Neural progenitor cell (in vitro differentiated cells): Measurements from ENCODE around the gene PRMT1. TPM values are rescaled to one million over a fixed set of nuclear protein-coding genes. Genes with fewer than 3 reads are reported as not detected.

Experiments
- DNase-seq: peaks from one replicate; pipeline ENCODE4 v3.0.0-alpha.2; 2016; ENCODE audit warnings: low spot score
- H2AFZ ChIP-seq: fragments of 200-600 bp; sonication (generic); replicated peaks from 2 replicates; pipeline ENCODE4 v1.6.1; 2016; ENCODE audit warnings: antibody characterized with exemption
- H3F3A ChIP-seq: fragments of 200-600 bp; sonication (generic); 2 replicates; pipeline ENCODE4 v1.6.1; 2016; ENCODE audit warnings: antibody characterized with exemption, low read depth
- H3K27ac ChIP-seq: fragments of 200-600 bp; sonication (generic); 2 replicates; pipeline ENCODE4 v1.5.1; 2016; ENCODE audit warnings: mild to moderate bottlenecking
- H3K27me3 ChIP-seq: fragments of 200-600 bp; sonication (generic); 2 replicates; pipeline ENCODE4 v1.6.1; 2016; ENCODE audit warnings: mild to moderate bottlenecking, moderate library complexity
- H3K36me3 ChIP-seq: fragments of 200-600 bp; sonication (generic); 2 replicates; pipeline ENCODE4 v1.5.1; 2016
- H3K4me1 ChIP-seq: fragments of 200-600 bp; sonication (generic); 2 replicates; pipeline ENCODE4 v1.6.1; 2016; ENCODE audit warnings: mixed run types
- H3K4me2 ChIP-seq: fragments of 200-600 bp; sonication (generic); 2 replicates; pipeline ENCODE4 v1.6.1; 2016
- H3K4me3 ChIP-seq: fragments of 200-600 bp; sonication (generic); 2 replicates; pipeline ENCODE4 v1.5.1; 2016
- H3K79me2 ChIP-seq: fragments of 200-600 bp; sonication (generic); 2 replicates; pipeline ENCODE4 v1.6.1; 2016; ENCODE audit warnings: low read depth
- H3K9ac ChIP-seq: fragments of 200-600 bp; sonication (generic); 2 replicates; pipeline ENCODE4 v1.6.1; 2016
- H3K9me3 ChIP-seq: fragments of 200-600 bp; sonication (generic); 2 replicates; pipeline ENCODE4 v1.5.1; 2016; ENCODE audit warnings: low read depth
- H4K20me1 ChIP-seq: fragments of 200-600 bp; sonication (generic); 2 replicates; pipeline ENCODE4 v1.6.1; 2016; ENCODE audit warnings: low read depth
- H3K27ac Mint-ChIP-seq: 3 replicates; pipeline ENCODE4 v1.8.0; 2021; ENCODE audit warnings: mixed read lengths
- H3K27me3 Mint-ChIP-seq: 2 replicates; pipeline ENCODE4 v1.8.0; 2022; ENCODE audit warnings: low read depth, mild to moderate bottlenecking, inconsistent platforms, moderate library complexity, mixed read lengths; ENCODE audit not compliant: insufficient read depth
- H3K36me3 Mint-ChIP-seq: 3 replicates; pipeline ENCODE4 v1.8.0; 2021; ENCODE audit warnings: mixed read lengths
- H3K4me1 Mint-ChIP-seq: 3 replicates; pipeline ENCODE4 v1.8.0; 2021; ENCODE audit warnings: mixed read lengths
- H3K4me3 Mint-ChIP-seq: 3 replicates; pipeline ENCODE4 v1.8.0; 2021; ENCODE audit warnings: mild to moderate bottlenecking, moderate library complexity, mixed read lengths
- H3K9me3 Mint-ChIP-seq: 3 replicates; pipeline ENCODE4 v1.8.0; 2020; ENCODE audit warnings: mixed read lengths
- CTCF ChIP-seq: fragments of 200-600 bp; sonication (generic); IDR thresholded peaks from 2 replicates; pipeline ENCODE4 v1.5.1; 2017; ENCODE audit warnings: antibody characterized with exemption, mild to moderate bottlenecking
- EZH2 ChIP-seq: fragments of 200-600 bp; sonication (generic); IDR thresholded peaks from 2 replicates; pipeline ENCODE4 v1.6.1; 2017; ENCODE audit warnings: antibody characterized with exemption, mild to moderate bottlenecking, moderate library complexity
- EZH2phosphoT487 ChIP-seq: fragments of 200-600 bp; sonication (generic); IDR thresholded peaks from 2 replicates; pipeline ENCODE4 v1.6.1; 2017; ENCODE audit warnings: antibody characterized with exemption
- total RNA-seq: library from RNA; depleted of rRNA; stranded (reverse); fragments of >200 nt; gene quantifications from 2 replicates; pipeline ENCODE4 v1.2.3, GENCODE V29; 2015; ENCODE audit warnings: low replicate concordance

The PRMT1 gene
- total RNA-seq, 1 donor from 2014 or later: 480 TPM

GRCh38 chr19:49655570-49656455 is 21.3 kb upstream of the PRMT1 start:
- Histone ChIP-seq H3K27ac (no peak overlapping the region), H3K36me3 (peaks cover 4% of the 10 kb centered on the region), H3K4me3 (no peak overlapping the region), H3K4me2 (no peak overlapping the region), H3K4me1 (no peaks in the 10 kb centered on the region), H2AFZ (no peak overlapping the region), H3K79me2 (no peaks in the 10 kb centered on the region), H3K9me3 (no peaks in the 10 kb centered on the region), H3K27me3 (no peaks in the 10 kb centered on the region), H3K9ac (no peak overlapping the region), H4K20me1 (peaks cover 22% of the 10 kb centered on the region), H3F3A (peaks cover 22% of the 10 kb centered on the region)
- H3K4me1 Mint-ChIP-seq: no peaks in the 10 kb centered on the region
- no peak for TF ChIP-seq EZH2phosphoT487
- no peak for TF ChIP-seq CTCF
- no peak for TF ChIP-seq EZH2
- DNase-seq: no peak
- peaks cover 35% of the 10 kb centered on the region for H3K36me3 Mint-ChIP-seq
- H3K27ac Mint-ChIP-seq: no peak overlapping the region
- H3K27me3 Mint-ChIP-seq: no peaks in the 10 kb centered on the region
- H3K4me3 Mint-ChIP-seq: no peak overlapping the region
- no peaks in the 10 kb centered on the region for H3K9me3 Mint-ChIP-seq

GRCh38 chr19:49656456-49657109 is 20.5 kb upstream of the PRMT1 start:
- H3K4me2 ChIP-seq: no peak overlapping the region
- H3F3A ChIP-seq: peaks cover 24% of the 10 kb centered on the region
- no peaks in the 10 kb centered on the region for H3K79me2 ChIP-seq
- no peaks in the 10 kb centered on the region for H3K9me3 Mint-ChIP-seq
- no peaks in the 10 kb centered on the region for H3K9me3 ChIP-seq
- no peak overlapping the region for H3K4me3 ChIP-seq
- no peaks in the 10 kb centered on the region for H3K4me1 Mint-ChIP-seq
- H3K27ac Mint-ChIP-seq: peak overlapping the region; percentile 64
- H3K27me3 Mint-ChIP-seq: no peaks in the 10 kb centered on the region
- H4K20me1 ChIP-seq: peaks cover 22% of the 10 kb centered on the region
- DNase-seq: no peak
- H3K36me3 Mint-ChIP-seq: peaks cover 33% of the 10 kb centered on the region
- no peak overlapping the region for H3K27ac ChIP-seq
- H3K27me3 ChIP-seq: no peaks in the 10 kb centered on the region
- H3K4me3 Mint-ChIP-seq: no peak overlapping the region
- TF ChIP-seq EZH2phosphoT487: no peak
- TF ChIP-seq EZH2: no peak
- TF ChIP-seq CTCF: no peak
- H3K36me3 ChIP-seq: peaks cover 4% of the 10 kb centered on the region
- no peak overlapping the region for H3K9ac ChIP-seq
- H2AFZ ChIP-seq: no peak overlapping the region
- H3K4me1 ChIP-seq: no peaks in the 10 kb centered on the region

- no peaks in the 10 kb centered on the region for H3K27me3 Mint-ChIP-seq
- H3K9ac ChIP-seq: no peak overlapping the region
- peaks cover 4% of the 10 kb centered on the region for H3K36me3 ChIP-seq
- no peak overlapping the region for H3K4me3 Mint-ChIP-seq
- H3K27ac ChIP-seq: no peak overlapping the region
- H4K20me1 ChIP-seq: peaks cover 24% of the 10 kb centered on the region
- H3K36me3 Mint-ChIP-seq: peaks cover 33% of the 10 kb centered on the region
- H3K9me3 Mint-ChIP-seq: no peaks in the 10 kb centered on the region
- no peaks in the 10 kb centered on the region for H3K4me1 ChIP-seq
- TF ChIP-seq CTCF: no peak
- no peak for TF ChIP-seq EZH2phosphoT487
- no peak for TF ChIP-seq EZH2
- H3K4me3 ChIP-seq: no peak overlapping the region
- H3F3A ChIP-seq: peaks cover 24% of the 10 kb centered on the region
- H3K27me3 ChIP-seq: no peaks in the 10 kb centered on the region
- no peaks in the 10 kb centered on the region for H3K4me1 Mint-ChIP-seq
- no peak for DNase-seq
- no peaks in the 10 kb centered on the region for H3K79me2 ChIP-seq
- H3K4me2 ChIP-seq: no peak overlapping the region
- no peak overlapping the region for H3K27ac Mint-ChIP-seq
- no peaks in the 10 kb centered on the region for H3K9me3 ChIP-seq
- H2AFZ ChIP-seq: no peak overlapping the region
Observed at GRCh38 chr19:49657493-49658138, 19.5 kb upstream of the PRMT1 start.
